HepG2 (cell line): Measurements from ENCODE around the gene FLAD1.

Experiments used
- BCL3 ChIP-seq: sonication (generic); formaldehyde crosslinking; IDR thresholded peaks from 2 replicates; pipeline ENCODE4 v1.5.1; 2020; ENCODE audit warnings: mild to moderate bottlenecking, missing genetic modification reagents, moderate library complexity
- CTCF ChIP-seq: sonication (generic); formaldehyde crosslinking; IDR thresholded peaks from 2 replicates; pipeline ENCODE4 v1.5.0; 2020; ENCODE audit warnings: mild to moderate bottlenecking, missing genetic modification reagents, moderate library complexity
- IKZF4 ChIP-seq: sonication (generic); formaldehyde crosslinking; IDR thresholded peaks from 2 replicates; pipeline ENCODE4 v1.5.1; 2020; ENCODE audit warnings: borderline replicate concordance, mild to moderate bottlenecking, low read depth, missing genetic modification reagents; ENCODE audit errors: not compliant biosample characterization
- NBN ChIP-seq: fragments of 450-650 bp; conservative IDR thresholded peaks from 2 replicates; pipeline ENCODE4 v1.6.1; 2017
- NCOA1 ChIP-seq: sonication (generic); formaldehyde crosslinking; IDR thresholded peaks from 2 replicates; pipeline ENCODE4 v1.9.0; 2021; ENCODE audit warnings: missing genetic modification reagents
- RAD21 ChIP-seq: fragments of 450-650 bp; formaldehyde crosslinking; IDR thresholded peaks from 2 replicates; pipeline ENCODE4 v1.5.0; 2020; ENCODE audit warnings: mild to moderate bottlenecking
- RBFOX2 ChIP-seq: fragments of 200-400 bp; formaldehyde crosslinking; IDR thresholded peaks from 2 replicates; pipeline ENCODE4 v1.6.1; 2017; ENCODE audit warnings: low read depth, mild to moderate bottlenecking, low read length
- SIN3A ChIP-seq: IDR thresholded peaks from 2 replicates; pipeline ENCODE4 v1.6.1; 2011; ENCODE audit warnings: low read depth, mild to moderate bottlenecking, control low read depth, low read length, borderline replicate concordance
- SRF ChIP-seq: IDR thresholded peaks from 2 replicates; pipeline ENCODE4 v1.6.1; 2011; ENCODE audit warnings: mild to moderate bottlenecking, low read depth, low read length, moderate library complexity
- STAT6 ChIP-seq: sonication (generic); formaldehyde crosslinking; IDR thresholded peaks from 2 replicates; pipeline ENCODE4 v1.4.0; 2020; ENCODE audit warnings: missing genetic modification reagents, mild to moderate bottlenecking, borderline replicate concordance
- TRIM22 ChIP-seq: fragments of 450-650 bp; IDR thresholded peaks from 2 replicates; pipeline ENCODE4 v1.6.1; 2017
- ZNF510 ChIP-seq: sonication (generic); formaldehyde crosslinking; IDR thresholded peaks from 2 replicates; pipeline ENCODE4 v1.4.0; 2020; ENCODE audit warnings: low read depth, mild to moderate bottlenecking, missing genetic modification reagents
- TF ChIP-seq, protein P1 (sequence below): sonication (generic); formaldehyde crosslinking; IDR thresholded peaks from 2 replicates; pipeline ENCODE4 v1.4.0; 2020; ENCODE audit warnings: missing genetic modification reagents
- TF ChIP-seq, protein P2 (sequence below), 2 experiments: sonication (generic) in 1 of 2; formaldehyde crosslinking in 1 of 2; IDR thresholded peaks; 2 replicates each; pipeline versions ENCODE4 v1.4.0 to v1.6.1; 2018 to 2020; ENCODE audit warnings: missing genetic modification reagents in 2 of 2, borderline replicate concordance in 1 of 2, low read depth in 1 of 2, mild to moderate bottlenecking in 1 of 2, missing biosample characterization in 1 of 2

DNA sequence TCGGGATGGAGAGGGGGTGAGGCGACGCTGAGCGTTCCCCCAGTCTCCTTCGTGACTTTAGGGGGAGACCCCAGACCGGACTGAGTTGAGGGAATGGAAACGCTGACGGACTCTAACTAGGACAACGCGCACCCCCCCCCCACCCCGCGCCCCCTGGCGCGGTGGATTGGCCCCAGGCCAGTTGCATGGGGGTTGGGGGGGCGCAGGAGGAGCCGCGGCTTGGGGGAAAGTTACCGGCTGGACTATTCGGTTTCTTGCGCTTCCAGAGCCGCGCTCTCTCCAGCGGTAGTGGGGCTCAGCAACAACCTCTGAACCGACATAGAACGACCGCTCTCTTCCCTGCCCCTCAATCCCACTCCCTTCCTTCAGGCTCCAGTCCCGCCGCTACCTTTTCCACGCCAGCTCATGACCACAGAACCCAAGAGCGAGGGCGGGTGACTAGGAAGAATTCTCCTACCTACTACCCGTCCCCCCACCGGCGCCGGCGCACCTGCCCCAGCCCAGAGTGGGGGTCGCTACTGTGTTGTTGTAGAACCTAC lies 20.2 kb downstream of the FLAD1 start:
- TF ChIP-seq NCOA1 (CRISPR knock-in tag) (no peak), NBN (no peak), SIN3A (no peak), RBFOX2 (peak; percentile 46), RAD21 (CRISPR knock-in tag) (no peak), SRF (no peak), BCL3 (CRISPR knock-in tag) (no peak), ZNF510 (CRISPR knock-in tag) (no peak), TRIM22 (no peak), IKZF4 (CRISPR knock-in tag) (no peak), CTCF (0 out of 2 replicates have a peak, but pooled peaks have one; percentile 13), STAT6 (CRISPR knock-in tag) (no peak)
- TF ChIP-seq, protein P1, sequence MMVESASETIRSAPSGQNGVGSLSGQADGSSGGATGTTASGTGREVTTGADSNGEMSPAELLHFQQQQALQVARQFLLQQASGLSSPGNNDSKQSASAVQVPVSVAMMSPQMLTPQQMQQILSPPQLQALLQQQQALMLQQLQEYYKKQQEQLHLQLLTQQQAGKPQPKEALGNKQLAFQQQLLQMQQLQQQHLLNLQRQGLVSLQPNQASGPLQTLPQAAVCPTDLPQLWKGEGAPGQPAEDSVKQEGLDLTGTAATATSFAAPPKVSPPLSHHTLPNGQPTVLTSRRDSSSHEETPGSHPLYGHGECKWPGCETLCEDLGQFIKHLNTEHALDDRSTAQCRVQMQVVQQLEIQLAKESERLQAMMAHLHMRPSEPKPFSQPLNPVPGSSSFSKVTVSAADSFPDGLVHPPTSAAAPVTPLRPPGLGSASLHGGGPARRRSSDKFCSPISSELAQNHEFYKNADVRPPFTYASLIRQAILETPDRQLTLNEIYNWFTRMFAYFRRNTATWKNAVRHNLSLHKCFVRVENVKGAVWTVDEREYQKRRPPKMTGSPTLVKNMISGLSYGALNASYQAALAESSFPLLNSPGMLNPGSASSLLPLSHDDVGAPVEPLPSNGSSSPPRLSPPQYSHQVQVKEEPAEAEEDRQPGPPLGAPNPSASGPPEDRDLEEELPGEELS (CRISPR knock-in tag): no peak
- TF ChIP-seq, protein P2, sequence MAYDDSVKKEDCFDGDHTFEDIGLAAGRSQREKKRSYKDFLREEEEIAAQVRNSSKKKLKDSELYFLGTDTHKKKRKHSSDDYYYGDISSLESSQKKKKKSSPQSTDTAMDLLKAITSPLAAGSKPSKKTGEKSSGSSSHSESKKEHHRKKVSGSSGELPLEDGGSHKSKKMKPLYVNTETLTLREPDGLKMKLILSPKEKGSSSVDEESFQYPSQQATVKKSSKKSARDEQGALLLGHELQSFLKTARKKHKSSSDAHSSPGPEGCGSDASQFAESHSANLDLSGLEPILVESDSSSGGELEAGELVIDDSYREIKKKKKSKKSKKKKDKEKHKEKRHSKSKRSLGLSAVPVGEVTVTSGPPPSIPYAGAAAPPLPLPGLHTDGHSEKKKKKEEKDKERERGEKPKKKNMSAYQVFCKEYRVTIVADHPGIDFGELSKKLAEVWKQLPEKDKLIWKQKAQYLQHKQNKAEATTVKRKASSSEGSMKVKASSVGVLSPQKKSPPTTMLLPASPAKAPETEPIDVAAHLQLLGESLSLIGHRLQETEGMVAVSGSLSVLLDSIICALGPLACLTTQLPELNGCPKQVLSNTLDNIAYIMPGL (CRISPR knock-in tag; IDR thresholded peaks at IDR 0.05; ENCODE audit: borderline replicate concordance in 1 of 2, low read depth in 1 of 2): peak in 1 of 2 experiments; percentile 55; a peak in 2 of 4 replicates
